Eye (tissue), 1 donor: ENCODE results near the gene TBC1D16.
A peak's percentile ranks its signal among the peaks of the same experiment; 100 is the strongest.

Source experiments
- DNase-seq: peaks from one replicate; pipeline ENCODE4 v3.0.0-alpha.2; 2015

TBC1D16 gene

DNA sequence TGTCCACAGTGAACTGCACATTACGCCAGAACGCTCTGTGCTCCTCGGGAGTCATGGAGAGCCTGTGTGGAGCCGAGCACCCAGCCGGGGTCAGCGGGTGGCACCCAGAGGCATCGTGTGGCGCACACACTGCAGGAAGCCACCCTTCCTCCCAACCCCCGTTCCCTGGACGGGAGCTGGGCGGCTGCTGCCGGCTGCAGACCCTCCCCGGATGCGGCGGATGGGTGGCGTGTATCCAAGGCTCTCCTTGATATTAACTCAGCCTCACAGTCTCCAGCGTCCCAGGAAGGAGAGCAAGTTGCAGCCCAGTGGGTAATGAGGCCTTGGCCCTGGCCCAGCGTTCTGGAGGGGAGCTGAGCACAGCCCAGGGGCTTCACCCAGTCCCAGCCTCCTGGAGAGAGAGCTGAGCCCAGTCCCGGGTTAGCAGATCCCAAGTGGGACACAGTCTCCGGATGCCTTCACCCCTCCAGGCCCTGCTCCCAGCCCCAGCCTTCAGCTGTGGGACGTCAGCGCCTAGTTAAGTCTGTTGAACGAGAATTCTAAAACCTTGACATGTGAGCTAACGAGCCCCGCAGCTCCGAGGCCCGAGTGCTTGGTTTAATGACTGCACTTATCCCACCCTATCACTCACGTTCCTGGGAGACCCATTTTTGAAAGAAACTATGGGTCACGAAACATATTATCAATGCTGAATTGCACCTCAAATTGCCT is 86.6 kb downstream of the TBC1D16 start:
- no peak for DNase-seq

- DNase-seq: peak; percentile 13
These were observed 87.2 kb downstream of the TBC1D16 start for GRCh38 chr17:79948406-79948944.

- no peak for DNase-seq
These were observed 88.2 kb downstream of the TBC1D16 start for GRCh38 chr17:79947351-79948031.

- DNase-seq: no peak
These were observed 89.1 kb downstream of the TBC1D16 start for GRCh38 chr17:79946352-79947231.

DNA sequence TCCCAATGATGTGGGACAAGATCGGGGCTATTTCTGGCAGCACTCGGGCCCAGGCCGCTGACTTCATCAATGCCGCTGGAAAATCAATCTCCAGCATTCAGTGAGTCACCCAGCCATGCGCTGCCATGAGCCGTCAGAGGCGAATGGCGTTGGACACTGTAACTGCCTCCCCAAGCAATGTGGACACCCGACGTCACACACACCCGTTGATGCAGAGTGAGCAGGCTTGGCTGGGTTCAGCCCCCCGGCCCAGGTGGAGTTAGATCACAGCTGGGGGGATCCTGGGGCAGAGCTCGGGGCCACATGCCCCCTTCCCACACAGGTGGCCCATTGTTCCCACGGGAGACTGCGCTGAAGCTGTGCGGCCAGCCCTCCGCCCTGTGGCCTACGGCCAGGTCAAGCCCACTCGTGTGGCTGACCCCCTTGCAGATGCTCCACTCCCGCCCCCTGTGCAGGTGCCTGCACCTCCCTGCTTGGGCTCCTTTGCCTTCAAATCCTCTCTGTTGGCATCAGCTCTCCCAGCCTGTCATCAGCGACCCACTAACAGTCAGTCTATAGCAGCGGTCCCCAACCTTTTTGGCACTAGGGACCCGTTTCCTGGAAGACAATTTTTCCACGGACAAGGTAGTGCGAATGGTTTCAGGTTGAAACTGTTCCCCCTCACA is 89.9 kb downstream of the TBC1D16 start:
- DNase-seq: peak; percentile 62

DNA sequence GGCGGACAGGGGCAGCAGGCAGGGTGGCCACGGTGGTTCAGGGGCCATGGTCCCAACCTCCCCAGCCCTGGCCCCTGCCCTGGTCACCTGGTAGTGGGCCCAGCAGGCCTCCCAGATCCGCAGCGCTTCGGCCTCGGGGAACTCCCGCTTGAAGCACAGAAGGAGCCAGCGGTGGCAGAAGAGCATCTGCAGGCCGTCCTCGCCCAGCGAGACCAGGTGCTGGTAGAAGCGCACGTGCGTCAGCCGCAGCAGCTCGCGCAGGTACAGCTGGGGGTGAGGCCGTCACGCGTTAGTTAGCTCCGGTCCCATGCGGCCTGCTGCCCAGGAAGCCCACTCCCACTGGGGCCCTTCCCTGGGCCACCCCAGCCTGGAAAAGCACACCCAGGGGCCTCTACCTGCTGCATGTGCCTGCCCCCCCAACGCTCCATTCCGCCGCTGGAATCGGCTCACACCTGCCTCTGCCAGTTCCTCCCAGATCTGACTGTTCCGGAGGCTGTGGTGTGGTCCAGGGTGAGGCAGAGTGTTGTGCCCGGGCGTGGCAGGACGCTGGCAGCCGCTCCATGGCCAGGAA is 90.8 kb downstream of the TBC1D16 start:
- no peak for DNase-seq

- DNase-seq: peak; percentile 93
These were observed 91.3 kb downstream of the TBC1D16 start for GRCh38 chr17:79944251-79944812.

- DNase-seq: peak; percentile 85
These were observed 92.1 kb downstream of the TBC1D16 start for GRCh38 chr17:79943347-79944241.

- no peak for DNase-seq
These were observed 92.9 kb downstream of the TBC1D16 start for GRCh38 chr17:79942591-79943346.

DNA sequence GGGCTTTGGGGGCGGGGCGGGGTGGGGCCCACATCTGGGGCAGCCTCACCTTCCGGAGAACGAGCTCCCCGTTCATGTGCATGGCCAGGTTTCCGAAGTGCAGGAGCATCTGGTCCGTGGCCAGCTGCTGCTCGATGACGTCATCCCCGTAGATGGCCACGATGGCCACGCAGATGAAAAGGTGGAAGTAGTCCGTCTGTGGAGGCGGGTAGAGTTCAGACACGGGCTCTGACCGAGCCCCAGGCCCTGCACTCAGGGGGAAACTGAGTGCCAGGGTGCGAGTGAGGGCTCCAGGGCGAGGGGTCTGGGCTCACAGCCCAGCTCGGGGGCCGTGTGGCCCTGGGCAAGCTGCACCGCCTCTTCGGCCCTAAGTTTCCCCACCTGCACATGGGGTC is 93.7 kb downstream of the TBC1D16 start:
- no peak for DNase-seq

DNA sequence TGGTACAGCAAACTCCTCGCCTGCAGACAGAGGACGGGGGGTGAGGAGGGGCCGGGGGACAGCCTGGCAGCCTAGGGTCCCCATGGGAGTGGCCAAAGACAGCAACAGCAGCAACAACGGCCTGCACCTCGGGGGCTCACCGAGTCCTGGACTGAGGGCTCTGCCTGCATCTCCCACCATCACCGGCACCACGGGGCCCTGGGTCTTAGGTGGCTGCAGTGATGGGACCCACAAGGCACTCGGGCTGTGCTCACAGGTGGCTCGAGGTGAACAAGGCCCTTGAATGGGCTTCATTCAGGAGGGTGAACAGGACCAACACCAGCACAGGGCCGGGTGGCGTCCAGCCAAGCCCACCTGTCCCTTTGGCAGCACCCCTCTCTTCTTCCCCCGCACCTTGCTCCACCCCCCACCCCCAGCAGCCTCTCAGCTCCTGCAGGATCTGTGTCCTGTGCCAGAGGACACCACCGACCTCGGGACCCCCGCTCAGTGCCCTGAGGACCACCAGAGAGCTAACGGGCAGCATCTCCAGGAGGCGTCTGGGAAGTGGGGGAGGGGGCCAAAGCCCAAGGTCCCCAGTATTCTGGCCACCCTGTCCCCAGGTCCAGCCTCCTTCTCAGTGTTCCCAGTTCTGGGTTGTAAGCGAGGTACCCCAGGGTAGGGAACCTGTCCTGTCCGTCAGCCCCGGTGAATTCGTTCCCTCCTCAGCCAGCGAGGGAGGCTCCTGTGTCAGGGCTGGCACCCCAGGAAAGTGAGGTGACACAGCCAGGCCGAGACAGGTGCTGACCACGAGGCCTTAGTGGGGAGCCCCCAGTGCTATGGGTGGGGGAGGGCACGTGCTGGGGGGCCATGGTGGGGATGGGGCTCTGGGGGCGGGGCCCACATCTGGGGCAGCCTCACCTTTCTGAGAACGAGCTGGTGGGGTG is 94.3 kb downstream of the TBC1D16 start:
- DNase-seq: no peak

- no peak for DNase-seq
These were observed 95.1 kb downstream of the TBC1D16 start for GRCh38 chr17:79940459-79941087.

DNA sequence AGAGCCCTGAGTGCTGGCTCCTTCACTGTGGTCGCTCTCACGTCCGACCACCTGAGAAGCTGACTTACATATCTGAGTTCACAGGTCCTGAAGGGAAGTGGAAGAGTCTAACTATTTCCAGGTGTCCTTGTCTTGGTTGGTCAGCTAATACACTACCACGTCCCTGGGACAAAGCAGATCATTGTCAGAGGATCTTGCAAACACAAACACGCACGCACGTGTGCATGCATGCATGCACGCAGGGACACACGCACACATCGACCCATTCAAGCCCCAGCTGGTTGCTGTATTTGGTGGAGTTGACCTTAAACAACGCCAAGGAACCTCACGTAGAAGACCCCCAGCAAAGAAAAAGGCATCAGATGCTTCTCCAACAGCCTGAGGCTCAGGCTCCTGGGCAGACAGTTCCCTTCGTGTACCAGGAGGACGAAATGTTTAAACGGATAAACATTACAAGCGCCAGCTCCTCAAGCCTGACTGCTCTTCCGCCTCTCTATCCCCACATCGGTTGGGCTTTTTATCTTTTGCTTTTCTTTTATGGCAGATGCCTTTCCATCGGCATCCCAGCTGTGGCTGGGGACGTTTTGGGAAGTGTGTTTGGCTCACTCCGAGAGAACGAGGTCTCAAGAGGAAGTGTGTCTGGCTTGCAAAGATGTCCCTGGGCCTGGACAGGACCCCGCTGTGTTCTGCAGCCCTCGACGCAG is 95.8 kb downstream of the TBC1D16 start:
- DNase-seq: no peak

DNA sequence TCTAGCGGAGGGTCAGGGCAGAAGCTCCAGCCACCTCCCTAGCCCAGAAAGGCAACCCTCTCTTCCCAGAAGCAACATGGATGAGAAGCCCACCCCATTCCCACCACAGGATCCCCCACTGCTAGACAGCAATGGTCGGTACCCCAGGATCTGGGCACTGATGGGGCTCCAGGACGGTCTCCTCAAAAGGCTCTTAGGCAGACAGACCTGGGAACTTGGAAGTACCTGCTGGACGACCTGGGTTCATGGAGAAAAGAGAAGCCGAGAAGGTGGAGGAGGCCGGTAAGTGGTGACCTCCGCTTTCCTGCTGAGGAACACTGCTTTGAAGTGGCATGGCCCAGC is 96.6 kb downstream of the TBC1D16 start:
- no peak for DNase-seq

- no peak for DNase-seq
These were observed 97.2 kb downstream of the TBC1D16 start for GRCh38 chr17:79938336-79939093.

GRCh38 chr17:79937391-79938335 is 98.0 kb downstream of the TBC1D16 start:
- DNase-seq: peak; percentile 70
